IPS DF 6.9 (cell line): ENCODE results near the gene ZEB2.

Source experiments
- DNase-seq: peaks from one replicate; pipeline ENCODE4 v3.0.0-alpha.2; 2013; ENCODE audit warnings: low read depth, low spot score
- H3K27ac ChIP-seq: one replicate; pipeline ENCODE4 v1.5.1; 2013; ENCODE audit warnings: low read length, control low read depth
- H3K27me3 ChIP-seq: 2 replicates; pipeline ENCODE4 v1.6.1; 2013; ENCODE audit warnings: mild to moderate bottlenecking, low read length; ENCODE audit not compliant: control insufficient read depth, insufficient read depth
- H3K36me3 ChIP-seq: 2 replicates; pipeline ENCODE4 v1.6.1; 2013; ENCODE audit warnings: low read length; ENCODE audit not compliant: control insufficient read depth, insufficient read depth
- H3K4me1 ChIP-seq: 2 replicates; pipeline ENCODE4 v1.6.1; 2013; ENCODE audit warnings: low read length; ENCODE audit not compliant: control insufficient read depth, insufficient read depth
- H3K4me3 ChIP-seq: 2 replicates; pipeline ENCODE4 v1.5.1; 2013; ENCODE audit warnings: mild to moderate bottlenecking, low read length
- H3K9me3 ChIP-seq: 2 replicates; pipeline ENCODE4 v1.6.1; 2013; ENCODE audit warnings: low read length, inconsistent platforms; ENCODE audit not compliant: control insufficient read depth, insufficient read depth
- WGBS: extraction: QIAGEN DNeasy Blood & Tissue Kit; methylation state at CpG from one replicate; pipeline ENCODE4 v1.1.7; 2013; ENCODE audit warnings: mixed read lengths, missing lambda C conversion rate; ENCODE audit not compliant: insufficient read length, insufficient coverage; 5-methylcytosine and 5-hydroxymethylcytosine counted together

ZEB2 gene

DNA sequence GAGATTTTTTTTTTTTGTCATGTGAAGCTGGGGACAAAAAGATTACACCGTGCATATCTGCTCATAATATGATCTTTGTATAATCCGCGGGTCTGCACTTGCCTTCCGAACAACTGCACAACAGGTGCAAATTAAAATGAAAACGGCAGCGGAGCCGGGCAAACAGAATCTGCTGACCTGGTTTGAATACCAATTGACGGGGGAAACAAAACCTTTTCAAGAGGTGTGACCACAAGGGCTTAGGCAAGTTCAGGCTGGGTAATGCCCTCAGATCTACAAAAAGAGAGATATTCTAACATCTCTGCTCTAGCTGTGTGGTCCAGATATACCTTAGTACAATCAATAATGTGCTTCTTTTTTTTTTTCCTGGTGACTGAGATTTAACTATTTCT lies 88.5 kb downstream of the ZEB2 start:
- Histone ChIP-seq H3K27me3 (no peaks in the 10 kb centered on the region), H3K4me1 (no peaks in the 10 kb centered on the region; the same call in 1 of the 2 replicates), H3K36me3 (no peaks in the 10 kb centered on the region), H3K4me3 (no peak overlapping the region), H3K9me3 (no peaks in the 10 kb centered on the region), H3K27ac (no peak overlapping the region)
- DNase-seq, result no peak
- no CpG with 5 or more reads among the region's 8 CpGs for WGBS

DNA sequence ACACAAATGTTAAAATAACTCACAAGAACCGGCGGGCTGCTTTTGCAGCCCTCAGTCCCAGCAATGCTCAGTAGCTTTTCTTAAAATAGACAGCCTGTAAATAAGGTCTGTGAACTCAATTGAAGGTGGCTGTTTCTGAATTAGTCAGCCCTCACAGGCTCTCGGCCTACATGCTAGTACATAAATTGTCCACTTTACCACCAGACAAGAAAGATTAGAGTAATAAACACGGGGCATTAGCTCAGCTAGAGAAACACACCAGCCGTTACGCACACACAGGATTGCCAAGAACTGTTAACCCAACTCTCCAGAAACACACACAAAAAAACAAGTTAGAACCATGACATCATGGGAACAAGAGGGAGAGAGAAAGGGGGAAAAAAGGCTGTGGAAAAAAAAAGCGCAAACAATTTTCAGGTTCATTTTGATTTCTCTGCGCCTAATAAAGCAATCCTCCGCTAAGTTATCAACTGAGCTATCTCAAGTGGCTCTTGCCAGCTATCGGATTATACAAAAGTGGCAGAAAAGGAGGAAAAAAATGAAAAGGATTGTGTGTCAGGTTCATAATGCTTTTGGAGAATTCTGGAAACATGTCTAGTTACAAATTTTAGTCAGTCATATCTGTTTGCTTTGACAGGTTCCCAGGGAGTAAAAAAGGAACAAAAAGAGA lies 89.1 kb downstream of the ZEB2 start:
- Histone ChIP-seq H3K4me3 (no peak overlapping the region), H3K4me1 (no peaks in the 10 kb centered on the region; the same call in 1 of the 2 replicates), H3K27ac (no peak overlapping the region), H3K36me3 (no peaks in the 10 kb centered on the region), H3K9me3 (no peaks in the 10 kb centered on the region), H3K27me3 (no peaks in the 10 kb centered on the region)
- WGBS, result no CpG with 5 or more reads among the region's 10 CpGs
- DNase-seq, result no peak

DNA sequence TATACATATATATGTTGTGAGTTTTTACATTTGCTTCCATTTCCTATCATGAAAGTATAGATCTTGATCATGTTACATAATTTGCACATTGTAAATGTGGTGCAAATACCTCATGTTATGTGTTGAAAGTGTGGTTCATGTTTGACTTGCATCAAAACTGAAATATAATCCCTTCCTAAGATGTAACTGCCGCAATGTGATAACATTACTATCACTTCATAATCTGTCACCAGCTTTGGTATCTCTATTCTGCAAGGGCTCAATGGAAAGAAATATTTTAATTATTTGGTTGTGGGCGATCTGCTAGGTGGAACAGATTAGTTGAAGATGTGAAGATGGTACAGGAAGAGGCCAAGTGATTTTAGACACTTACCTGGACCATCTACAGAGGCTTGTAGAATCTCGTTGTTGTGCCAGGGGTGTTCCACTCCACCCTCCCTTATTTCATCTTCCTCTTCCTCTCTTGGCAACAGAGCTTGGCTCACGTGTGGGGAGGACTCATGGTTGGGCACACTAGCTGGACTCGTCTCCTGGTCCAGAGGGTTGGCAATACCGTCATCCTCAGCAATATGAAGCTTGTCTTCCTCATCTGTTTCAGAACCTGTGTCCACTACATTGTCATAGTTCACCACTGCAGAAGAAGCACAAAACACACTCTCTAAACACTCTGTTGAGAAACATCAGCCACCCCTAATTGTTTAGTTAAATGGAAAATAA lies 90.4 kb downstream of the ZEB2 start:
- no peaks in the 10 kb centered on the region; the same call in 1 of the 2 replicates for H3K4me1 ChIP-seq
- H3K36me3 ChIP-seq, result no peaks in the 10 kb centered on the region
- H3K27me3 ChIP-seq, result no peaks in the 10 kb centered on the region
- no peak for DNase-seq
- 100% methylated on average over 1 of the region's 6 CpGs for WGBS
- no peaks in the 10 kb centered on the region for H3K9me3 ChIP-seq
- no peak overlapping the region for H3K4me3 ChIP-seq
- no peak overlapping the region for H3K27ac ChIP-seq

DNA sequence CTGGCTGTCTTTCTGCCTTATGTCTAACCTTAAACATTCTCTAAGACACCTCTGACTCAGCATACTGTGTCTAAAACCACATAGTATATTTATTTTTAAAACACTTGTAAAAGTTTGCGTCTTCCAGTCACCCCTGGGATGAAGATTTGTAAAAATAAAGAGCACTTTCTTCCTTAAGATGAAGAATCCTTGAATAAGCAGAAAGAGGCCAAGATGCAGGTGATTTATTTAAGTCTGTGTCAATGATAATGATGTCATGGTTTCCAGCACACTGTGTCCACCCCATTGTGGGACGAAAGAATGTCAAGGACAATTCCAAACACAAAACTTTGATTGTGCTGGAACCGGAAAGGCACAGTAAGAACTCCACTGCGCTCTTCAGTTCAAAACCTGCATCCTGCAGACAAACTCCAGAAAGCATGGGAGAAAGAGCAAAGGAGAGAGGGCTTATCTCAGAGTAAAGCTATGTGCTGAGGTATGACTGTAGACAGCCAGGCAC lies 92.9 kb downstream of the ZEB2 start:
- H3K4me1 ChIP-seq, result no peaks in the 10 kb centered on the region; the same call in 1 of the 2 replicates
- no peaks in the 10 kb centered on the region for H3K36me3 ChIP-seq
- H3K9me3 ChIP-seq, result no peaks in the 10 kb centered on the region
- no peak overlapping the region for H3K4me3 ChIP-seq
- no CpG with 5 or more reads among the region's 4 CpGs for WGBS
- H3K27ac ChIP-seq, result no peak overlapping the region
- no peak for DNase-seq
- no peaks in the 10 kb centered on the region for H3K27me3 ChIP-seq

DNA sequence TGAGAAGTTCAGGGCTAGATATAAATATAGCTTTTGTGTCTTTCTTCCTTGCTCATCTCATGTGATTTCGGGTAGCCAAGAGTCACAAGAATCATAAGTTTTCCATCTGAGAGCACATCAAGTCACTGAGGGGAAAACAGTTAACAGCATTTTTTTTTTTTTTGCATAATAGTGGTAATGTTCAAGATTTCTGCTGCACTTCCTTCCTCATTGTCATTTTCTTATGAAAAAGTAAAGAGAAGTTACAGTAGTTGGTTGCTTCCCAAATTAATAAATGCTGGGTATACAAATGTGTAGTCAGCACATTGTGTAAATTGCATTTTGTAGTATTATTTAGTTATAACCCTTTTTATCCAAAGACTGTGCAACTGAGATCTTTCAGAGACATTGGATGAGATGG lies 93.6 kb downstream of the ZEB2 start:
- WGBS, result no CpG with 5 or more reads among the region's 1 CpG
- no peaks in the 10 kb centered on the region for H3K9me3 ChIP-seq
- no peak for DNase-seq
- no peaks in the 10 kb centered on the region for H3K36me3 ChIP-seq
- H3K27me3 ChIP-seq, result no peaks in the 10 kb centered on the region
- no peak overlapping the region for H3K4me3 ChIP-seq
- H3K4me1 ChIP-seq, result no peaks in the 10 kb centered on the region; the same call in 1 of the 2 replicates
- H3K27ac ChIP-seq, result no peak overlapping the region

DNA sequence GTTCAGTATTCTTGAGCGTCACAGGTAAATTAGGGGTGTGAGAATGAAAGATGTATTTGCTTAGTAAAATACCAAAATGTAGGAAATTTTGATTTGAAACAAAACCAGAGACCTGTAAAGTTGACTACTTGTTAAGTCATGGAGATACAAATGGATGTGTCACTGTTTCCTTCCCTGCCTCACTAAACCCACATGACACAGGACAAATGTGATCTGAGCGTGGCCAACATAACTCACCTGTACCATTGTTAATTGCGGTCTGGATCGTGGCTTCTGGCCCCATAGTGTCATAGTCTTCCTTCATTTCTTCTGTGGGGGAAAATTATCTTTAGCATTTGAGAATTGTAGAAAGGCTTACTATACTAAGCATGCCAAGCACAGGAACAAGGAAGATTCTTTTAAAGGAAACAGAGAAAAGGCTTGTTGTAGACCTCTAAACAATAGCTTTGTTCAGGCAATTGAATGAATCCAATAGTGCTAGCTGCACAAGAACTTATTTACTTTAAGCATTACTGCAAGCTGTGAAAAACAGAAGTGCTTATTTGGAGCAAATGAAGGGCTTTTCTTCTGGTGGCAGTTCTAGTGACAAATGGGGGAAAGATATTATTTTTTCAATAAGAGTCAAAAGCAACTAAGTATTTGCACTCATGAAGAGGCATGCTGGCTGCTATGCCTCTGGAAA lies 95.2 kb downstream of the ZEB2 start:
- Histone ChIP-seq H3K9me3 (no peaks in the 10 kb centered on the region), H3K36me3 (no peaks in the 10 kb centered on the region), H3K27me3 (no peaks in the 10 kb centered on the region), H3K27ac (no peak overlapping the region), H3K4me1 (no peaks in the 10 kb centered on the region; the same call in 1 of the 2 replicates), H3K4me3 (no peak overlapping the region)
- no CpG with 5 or more reads among the region's 4 CpGs for WGBS
- DNase-seq, result no peak

DNA sequence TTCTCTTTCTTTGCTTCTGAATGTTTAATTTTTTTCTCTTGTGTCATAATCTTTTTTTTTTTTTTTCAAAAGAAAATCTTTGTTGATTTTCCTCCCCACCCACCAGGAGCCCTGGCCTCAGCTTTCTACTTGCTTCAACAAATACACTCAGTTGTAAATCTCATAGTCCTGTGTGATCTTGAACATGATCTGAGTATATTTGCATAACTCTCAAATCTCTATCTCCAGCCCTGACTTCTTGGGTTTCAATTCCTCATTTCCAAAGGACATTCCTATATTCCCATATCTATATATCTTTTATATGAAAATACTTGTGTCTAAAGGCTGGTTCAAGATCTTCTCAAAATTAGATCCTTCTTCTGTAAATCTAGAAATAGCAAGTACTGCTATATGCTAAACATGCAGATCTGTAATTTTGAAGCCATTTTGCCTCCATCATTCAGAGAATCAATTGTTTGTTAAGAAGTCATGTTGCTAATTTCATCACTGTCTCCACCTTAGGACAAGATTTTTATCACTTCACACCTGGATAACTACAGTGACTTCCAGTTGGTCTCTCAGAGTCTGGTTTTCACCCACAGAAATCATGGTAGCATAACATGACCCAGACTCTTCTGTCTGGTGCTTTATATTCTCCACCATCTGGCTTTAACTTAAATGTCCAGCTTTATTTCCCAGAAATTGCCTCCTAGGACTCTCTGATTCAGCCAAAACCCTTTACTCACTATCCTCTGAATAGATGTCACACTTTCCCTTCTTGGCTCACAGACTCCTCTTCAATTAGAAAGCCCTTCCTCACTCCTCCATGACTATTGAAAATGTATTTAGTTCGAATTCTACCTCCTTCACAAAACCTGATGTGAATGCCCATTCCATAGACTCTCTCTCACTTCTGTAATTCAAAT lies 98.1 kb downstream of the ZEB2 start:
- Histone ChIP-seq H3K4me1 (no peaks in the 10 kb centered on the region; the same call in 1 of the 2 replicates), H3K27me3 (no peaks in the 10 kb centered on the region), H3K4me3 (no peak overlapping the region), H3K27ac (no peak overlapping the region), H3K36me3 (no peaks in the 10 kb centered on the region), H3K9me3 (no peaks in the 10 kb centered on the region)
- no peak for DNase-seq
- WGBS, result no CpG with 5 or more reads among the region's 1 CpG

DNA sequence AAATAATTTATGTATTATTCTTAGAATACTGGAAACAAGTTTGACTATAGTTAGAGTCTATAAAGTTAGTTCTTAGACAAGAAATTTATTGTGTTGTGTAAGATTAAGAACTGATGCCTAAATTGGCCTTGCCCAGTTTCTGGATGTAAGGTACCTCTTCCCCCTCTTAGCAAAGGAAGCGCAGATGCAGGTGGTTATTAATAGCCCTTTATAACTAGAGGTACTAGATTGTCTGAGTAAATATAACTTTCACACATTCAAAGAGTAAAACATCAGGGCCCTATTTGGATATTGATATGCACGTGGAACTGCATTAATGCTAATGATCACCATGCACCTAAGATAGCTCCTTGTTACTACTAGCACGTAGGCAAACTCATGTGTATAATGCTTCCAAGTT lies 100.7 kb downstream of the ZEB2 start:
- Histone ChIP-seq H3K27me3 (no peaks in the 10 kb centered on the region), H3K36me3 (no peaks in the 10 kb centered on the region), H3K9me3 (no peaks in the 10 kb centered on the region), H3K4me1 (no peaks in the 10 kb centered on the region), H3K27ac (no peak overlapping the region), H3K4me3 (no peak overlapping the region)
- no peak for DNase-seq
- WGBS, result no CpG with 5 or more reads among the region's 3 CpGs

DNA sequence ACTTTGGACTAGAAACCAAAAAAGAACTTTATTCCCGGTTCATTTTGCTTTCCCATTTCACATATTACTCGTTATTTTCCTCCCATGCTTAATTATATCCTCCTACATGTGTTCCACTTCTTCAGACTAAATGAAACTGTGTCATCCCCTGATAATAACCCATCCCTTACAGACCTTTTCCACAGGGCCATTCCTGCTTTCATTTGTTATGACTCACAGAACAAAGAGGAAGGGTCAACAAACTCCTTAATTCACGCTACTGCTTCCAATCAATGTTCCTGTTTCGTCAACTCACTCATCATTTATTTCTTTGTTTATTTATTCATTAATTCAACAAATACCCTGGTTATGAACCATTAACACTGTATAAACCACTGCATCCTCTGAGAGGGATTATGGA lies 104.5 kb downstream of the ZEB2 start:
- H3K27ac ChIP-seq, result no peak overlapping the region
- no peak overlapping the region for H3K4me3 ChIP-seq
- H3K4me1 ChIP-seq, result no peaks in the 10 kb centered on the region
- H3K27me3 ChIP-seq, result no peaks in the 10 kb centered on the region
- 100% methylated on average over 1 of the region's 4 CpGs for WGBS
- H3K36me3 ChIP-seq, result no peaks in the 10 kb centered on the region
- H3K9me3 ChIP-seq, result no peaks in the 10 kb centered on the region
- DNase-seq, result no peak
